GM19468 (cell line): ENCODE data around the gene CCND3.

ENCODE experiments used
- ATAC-seq: cut with Tn5 transposase; IDR thresholded peaks from one replicate; pipeline ENCODE4 v1.9.1; 2021; ENCODE audit warnings: mild to moderate bottlenecking, moderate library complexity, moderate number of reproducible peaks; ENCODE audit not compliant: unreplicated experiment; ENCODE audit errors: extremely low read depth

Gene CCND3

GRCh38 chr6:41931792-41932191 lies 9.8 kb downstream of the CCND3 start:
- ATAC-seq: no peak

- no peak for ATAC-seq
Observed at GRCh38 chr6:41929924-41930323, 11.7 kb downstream of the CCND3 start.

- ATAC-seq: no peak
Observed at GRCh38 chr6:41927253-41927652, 14.4 kb downstream of the CCND3 start.

- ATAC-seq: no peak
Observed at GRCh38 chr6:41922154-41922553, 19.5 kb downstream of the CCND3 start.

- no peak for ATAC-seq
Observed at GRCh38 chr6:41921712-41921998, 20.0 kb downstream of the CCND3 start.

GRCh38 chr6:41920921-41921711 lies 20.5 kb downstream of the CCND3 start, which contains the start of the genes BYSL and MED20:
Gene BYSL (plus strand): TSS chr6:41921499. CDS start chr6:41921563, 64 bp downstream.
Gene MED20 (minus strand): TSS chr6:41921139. CDS start chr6:41921018, 121 bp downstream.
- ATAC-seq: peak; percentile 78

DNA sequence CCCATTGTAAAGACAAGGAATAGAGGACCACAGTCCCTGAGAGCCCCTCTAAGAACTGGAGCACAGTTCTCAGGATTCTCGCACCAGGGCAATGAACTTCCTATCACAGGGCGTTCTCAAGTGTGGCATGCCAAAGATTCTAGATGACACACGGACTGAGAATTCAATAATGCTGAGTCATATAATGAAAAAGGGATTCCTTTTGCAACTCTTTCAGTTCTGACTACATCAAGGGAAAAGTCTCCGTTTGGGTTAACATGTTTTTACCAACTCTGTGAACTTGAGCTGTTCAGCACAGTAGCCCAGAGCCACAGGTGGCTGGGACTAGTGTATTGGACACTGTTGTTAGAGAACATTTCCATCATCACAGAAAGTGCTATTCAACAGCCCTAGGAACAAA lies 24.1 kb downstream of the CCND3 start:
- ATAC-seq: no peak

GRCh38 chr6:41914869-41915530 lies 26.6 kb downstream of the CCND3 start:
- ATAC-seq: no peak

DNA sequence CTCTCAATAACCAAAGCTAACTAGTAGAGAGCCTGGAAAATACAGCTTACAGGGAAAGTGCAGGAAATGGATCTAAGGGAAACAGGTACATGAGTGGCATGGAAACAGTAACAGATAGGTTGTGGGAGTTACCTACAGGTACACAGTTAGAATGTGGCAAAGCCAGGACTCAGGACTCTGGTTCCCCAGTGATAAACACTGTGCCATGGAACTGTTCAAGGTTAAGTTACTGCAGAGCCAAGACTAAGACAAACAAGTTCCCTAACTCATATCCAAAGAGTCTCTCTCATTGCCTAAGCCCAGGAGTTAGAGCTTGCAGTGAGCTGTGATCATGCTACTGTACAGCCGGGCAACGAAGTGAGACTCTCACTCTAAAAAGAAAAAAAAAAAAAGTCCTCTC lies 27.3 kb downstream of the CCND3 start:
- no peak for ATAC-seq

- ATAC-seq: no peak
Observed at GRCh38 chr6:41909727-41910126, 31.9 kb downstream of the CCND3 start.

- no peak for ATAC-seq
Observed at GRCh38 chr6:41901882-41902519, 39.6 kb downstream of the CCND3 start.

- ATAC-seq: no peak
Observed at GRCh38 chr6:41900861-41901260, 40.7 kb downstream of the CCND3 start.

- no peak for ATAC-seq
Observed at GRCh38 chr6:41896281-41896680, 45.3 kb downstream of the CCND3 start.

GRCh38 chr6:41895300-41896233 lies 46.0 kb downstream of the CCND3 start, which contains the start of gene USP49:
Gene USP49 (minus strand): TSS chr6:41895375. CDS start chr6:41806983, 88,392 bp downstream.
- peak; percentile 49 for ATAC-seq

DNA sequence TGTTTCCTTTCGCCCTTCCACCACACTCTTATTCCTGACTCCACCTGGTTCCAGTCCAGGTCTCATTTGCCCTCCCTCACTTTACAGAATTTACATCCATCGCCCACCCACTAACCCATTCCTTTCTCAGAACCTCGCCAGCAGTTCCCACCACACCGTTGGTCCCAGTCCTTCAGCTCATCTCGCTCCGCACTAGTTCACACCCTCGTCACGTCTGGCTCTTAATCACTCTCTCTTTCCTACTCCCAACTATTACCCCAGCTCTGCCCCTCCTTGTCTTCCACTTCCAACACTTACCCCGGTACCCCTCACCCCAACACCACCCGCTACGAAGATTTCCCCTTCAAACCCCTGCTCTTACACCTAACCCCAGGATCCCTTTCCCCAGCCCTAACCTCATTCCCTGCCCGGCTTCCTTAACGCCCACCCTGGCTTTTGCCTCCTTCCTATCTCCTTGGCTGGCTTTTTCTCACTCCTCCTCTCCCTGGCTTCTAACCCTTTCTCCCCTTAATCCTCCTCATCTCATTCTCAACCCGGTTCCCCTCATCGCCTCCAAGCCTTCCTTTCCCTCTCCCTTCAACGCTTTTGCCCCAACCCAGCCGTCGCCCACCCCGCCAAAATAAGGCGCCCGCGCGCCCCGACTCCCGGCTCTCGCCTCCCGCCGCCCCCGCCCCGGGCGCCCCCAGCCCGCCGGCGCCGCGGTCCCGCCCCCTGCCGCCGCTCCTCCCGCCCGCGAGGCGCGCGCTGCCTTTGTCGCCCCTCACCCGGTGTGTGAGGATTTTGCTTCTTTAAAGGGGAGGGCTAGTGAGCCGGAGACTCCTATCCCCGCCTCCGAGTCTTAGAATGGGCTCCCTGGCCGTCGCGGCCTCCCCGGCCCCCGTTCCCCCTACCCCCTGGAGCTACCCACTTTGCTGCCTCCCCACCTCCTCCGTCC lies 47.0 kb downstream of the CCND3 start:
- no peak for ATAC-seq

DNA sequence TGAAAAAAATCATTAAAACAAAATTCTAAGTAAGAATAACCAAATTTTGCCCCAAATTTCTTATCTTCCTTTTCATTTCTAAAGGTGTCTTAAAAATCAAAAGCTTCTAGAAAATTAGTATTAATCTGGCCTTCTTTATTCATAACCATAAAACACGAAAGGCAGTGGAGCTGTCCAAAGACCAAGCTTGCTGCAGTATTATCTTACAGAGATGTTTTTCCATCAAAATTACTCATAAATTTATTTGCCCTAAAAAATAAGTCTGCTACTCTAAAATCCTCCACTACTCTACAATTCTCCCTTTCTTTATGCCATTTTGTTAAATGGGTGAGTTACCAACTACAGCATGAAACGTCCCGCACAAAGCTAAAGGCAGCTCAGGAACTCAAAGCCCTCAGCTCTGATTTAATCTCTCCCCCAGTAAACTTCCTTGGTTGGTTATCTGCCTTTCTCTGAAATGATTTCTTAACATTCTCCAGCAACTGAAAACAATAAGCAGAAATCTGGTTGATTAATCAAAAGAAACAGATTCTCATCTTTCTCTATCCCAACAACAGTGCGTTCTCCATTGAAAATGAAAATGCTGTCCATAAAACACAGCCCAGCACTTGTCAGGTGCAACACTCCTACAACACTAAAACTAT lies 48.6 kb downstream of the CCND3 start:
- no peak for ATAC-seq

DNA sequence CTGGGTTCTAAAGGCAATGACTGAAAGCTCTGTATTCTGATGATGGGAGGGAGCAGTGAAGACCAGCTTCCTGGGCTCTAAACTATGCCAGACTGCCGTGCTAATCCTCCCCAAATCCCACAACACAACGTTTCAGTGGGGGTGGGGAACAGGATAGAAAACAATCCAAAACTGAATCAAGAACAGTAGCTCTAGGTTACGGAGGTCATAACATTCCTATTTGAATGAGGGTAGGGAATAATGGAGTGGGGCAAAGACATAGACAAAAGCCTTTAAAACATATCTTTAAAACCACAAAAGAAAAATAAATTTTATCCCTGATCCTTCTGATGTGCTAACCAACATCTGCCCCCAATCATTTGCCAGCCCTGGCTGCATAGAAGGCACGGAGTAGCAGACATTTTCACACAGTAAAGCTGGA lies 54.3 kb downstream of the CCND3 start:
- no peak for ATAC-seq

GRCh38 chr6:41885930-41886329 lies 55.7 kb downstream of the CCND3 start:
- no peak for ATAC-seq

GRCh38 chr6:41884957-41885356 lies 56.7 kb downstream of the CCND3 start:
- ATAC-seq: no peak
